ENCODE data around the gene METTL22.

METTL22 gene

DNA sequence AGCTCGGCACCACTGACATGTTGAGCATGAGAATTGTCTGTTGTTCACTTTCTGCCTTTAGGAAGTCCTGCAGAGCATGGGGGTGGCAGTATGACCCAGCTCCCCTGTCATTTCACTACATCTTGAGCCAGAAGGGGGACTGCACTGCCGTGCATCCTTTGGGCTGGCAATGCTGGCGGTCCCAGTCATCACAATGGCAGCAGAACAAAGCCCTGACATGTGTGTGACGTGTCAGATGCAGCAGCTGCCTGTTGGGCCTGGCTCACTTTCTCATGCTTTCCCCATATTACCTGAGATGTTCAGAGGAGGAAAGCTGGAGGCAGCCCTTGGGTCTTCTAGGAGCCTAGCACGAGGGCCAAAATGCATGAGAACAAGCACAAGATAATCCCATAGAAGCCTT lies 46.6 kb downstream of the METTL22 start:
- H3K9ac ChIP-seq (ENCODE audit: low read length): no peak overlapping the region
- no peak overlapping the region for H3K4ac ChIP-seq (ENCODE audit: low read depth in 1 of 2, low read length in 2 of 2)
- no peaks in the 10 kb centered on the region for H3K9me3 ChIP-seq (ENCODE audit: control insufficient read depth, low read length)
- no peak overlapping the region for H2BK12ac ChIP-seq (ENCODE audit: low read length in 2 of 2)
- no peaks in the 10 kb centered on the region for H3K4me1 ChIP-seq (ENCODE audit: control insufficient read depth, insufficient read depth, low read depth, low read length)
- WGBS: 74% methylated on average over 5 of the region's 5 CpGs
- no peak overlapping the region for H2AK5ac ChIP-seq (ENCODE audit: low read length, severe bottlenecking)
- H2BK120ac ChIP-seq (ENCODE audit: low read depth, low read length): no peak overlapping the region
- H4K8ac ChIP-seq (ENCODE audit: low read length): no peak overlapping the region
- H3K14ac ChIP-seq (ENCODE audit: low read length in 2 of 2): no peak overlapping the region
- no peak overlapping the region for H2AFZ ChIP-seq (ENCODE audit: low read depth, low read length)
- H2BK15ac ChIP-seq (ENCODE audit: low read depth, poor library complexity, severe bottlenecking): no peak overlapping the region
- H3K4me3 ChIP-seq (ENCODE audit: insufficient read depth in 1 of 2, low read depth in 1 of 2, low read length in 2 of 2): no peak overlapping the region
- peaks cover 0 to 12% of the 10 kb centered on the region in 2 experiments for H3K27me3 ChIP-seq (ENCODE audit: control insufficient read depth in 1 of 2, insufficient read depth in 1 of 2, low read length in 2 of 2)
- H4K91ac ChIP-seq (ENCODE audit: low read length): no peak overlapping the region
- no peaks in the 10 kb centered on the region for H3K36me3 ChIP-seq (ENCODE audit: control insufficient read depth in 1 of 2, insufficient read depth in 2 of 2, low read depth in 1 of 2, low read length in 2 of 2)
- no peak for DNase-seq
- H3K23ac ChIP-seq (ENCODE audit: low read length in 2 of 2): no peak overlapping the region
- H2BK5ac ChIP-seq (ENCODE audit: low read depth, low read length, poor library complexity, severe bottlenecking): no peak overlapping the region
- no peak overlapping the region for H3K27ac ChIP-seq (ENCODE audit: low read length, poor library complexity, severe bottlenecking)
- no peak overlapping the region for H3K4me2 ChIP-seq (ENCODE audit: low read length, poor library complexity, severe bottlenecking)
- H3K79me1 ChIP-seq (replicated peaks; ENCODE audit: low read length, poor library complexity, severe bottlenecking): no peaks in the 10 kb centered on the region
- H3K18ac ChIP-seq (ENCODE audit: low read depth in 1 of 2, low read length in 2 of 2): no peak overlapping the region

- WGBS: 100% methylated on average over 1 of the region's 1 CpG
- Histone ChIP-seq H2BK12ac (ENCODE audit: low read length in 2 of 2) (no peak overlapping the region), H3K4ac (ENCODE audit: low read depth in 1 of 2, low read length in 2 of 2) (no peak overlapping the region), H2AFZ (ENCODE audit: low read depth, low read length) (no peak overlapping the region), H3K23ac (ENCODE audit: low read length in 2 of 2) (no peak overlapping the region), H3K4me3 (ENCODE audit: insufficient read depth in 1 of 2, low read depth in 1 of 2, low read length in 2 of 2) (no peak overlapping the region), H3K9ac (ENCODE audit: low read length) (no peak overlapping the region), H3K4me1 (ENCODE audit: control insufficient read depth, insufficient read depth, low read depth, low read length) (peaks cover 3% of the 10 kb centered on the region), H2AK5ac (ENCODE audit: low read length, severe bottlenecking) (no peak overlapping the region), H3K27me3 (ENCODE audit: control insufficient read depth in 1 of 2, insufficient read depth in 1 of 2, low read length in 2 of 2) (peaks cover 0 to 17% of the 10 kb centered on the region in 2 experiments), H2BK15ac (ENCODE audit: low read depth, poor library complexity, severe bottlenecking) (no peak overlapping the region), H3K14ac (ENCODE audit: low read length in 2 of 2) (no peak overlapping the region), H2BK120ac (ENCODE audit: low read depth, low read length) (no peak overlapping the region), H4K8ac (ENCODE audit: low read length) (no peak overlapping the region), H3K27ac (ENCODE audit: low read length, poor library complexity, severe bottlenecking) (no peak overlapping the region), H2BK5ac (ENCODE audit: low read depth, low read length, poor library complexity, severe bottlenecking) (no peak overlapping the region), H3K4me2 (ENCODE audit: low read length, poor library complexity, severe bottlenecking) (no peak overlapping the region), H4K91ac (ENCODE audit: low read length) (no peak overlapping the region), H3K36me3 (ENCODE audit: control insufficient read depth in 1 of 2, insufficient read depth in 2 of 2, low read depth in 1 of 2, low read length in 2 of 2) (no peaks in the 10 kb centered on the region), H3K9me3 (ENCODE audit: control insufficient read depth, low read length) (no peaks in the 10 kb centered on the region), H3K18ac (ENCODE audit: low read depth in 1 of 2, low read length in 2 of 2) (no peak overlapping the region), H3K79me1 (replicated peaks; ENCODE audit: low read length, poor library complexity, severe bottlenecking) (no peaks in the 10 kb centered on the region)
- no peak for DNase-seq
Observed at GRCh38 chr16:8669481-8669880, 48.0 kb downstream of the METTL22 start.

- Histone ChIP-seq H3K9me3 (ENCODE audit: control insufficient read depth, low read length) (no peaks in the 10 kb centered on the region), H3K79me1 (replicated peaks; ENCODE audit: low read length, poor library complexity, severe bottlenecking) (no peaks in the 10 kb centered on the region), H3K27ac (ENCODE audit: low read length, poor library complexity, severe bottlenecking) (no peak overlapping the region), H2BK15ac (ENCODE audit: low read depth, poor library complexity, severe bottlenecking) (no peak overlapping the region), H3K4ac (ENCODE audit: low read depth in 1 of 2, low read length in 2 of 2) (no peak overlapping the region), H4K8ac (ENCODE audit: low read length) (no peak overlapping the region), H2BK12ac (ENCODE audit: low read length in 2 of 2) (no peak overlapping the region), H3K4me2 (ENCODE audit: low read length, poor library complexity, severe bottlenecking) (no peak overlapping the region), H3K4me3 (ENCODE audit: insufficient read depth in 1 of 2, low read depth in 1 of 2, low read length in 2 of 2) (no peak overlapping the region), H3K4me1 (ENCODE audit: control insufficient read depth, insufficient read depth, low read depth, low read length) (peaks cover 8% of the 10 kb centered on the region), H3K14ac (ENCODE audit: low read length in 2 of 2) (no peak overlapping the region), H3K27me3 (ENCODE audit: control insufficient read depth in 1 of 2, insufficient read depth in 1 of 2, low read length in 2 of 2) (peaks cover 1 to 20% of the 10 kb centered on the region in 2 experiments), H2AFZ (ENCODE audit: low read depth, low read length) (no peak overlapping the region), H3K23ac (ENCODE audit: low read length in 2 of 2) (no peak overlapping the region), H2BK120ac (ENCODE audit: low read depth, low read length) (no peak overlapping the region), H3K9ac (ENCODE audit: low read length) (no peak overlapping the region), H3K18ac (ENCODE audit: low read depth in 1 of 2, low read length in 2 of 2) (no peak overlapping the region), H3K36me3 (ENCODE audit: control insufficient read depth in 1 of 2, insufficient read depth in 2 of 2, low read depth in 1 of 2, low read length in 2 of 2) (no peaks in the 10 kb centered on the region), H2AK5ac (ENCODE audit: low read length, severe bottlenecking) (no peak overlapping the region), H2BK5ac (ENCODE audit: low read depth, low read length, poor library complexity, severe bottlenecking) (no peak overlapping the region), H4K91ac (ENCODE audit: low read length) (no peak overlapping the region)
- 38% methylated on average over 1 of the region's 1 CpG for WGBS
- no peak for DNase-seq
Observed at GRCh38 chr16:8670014-8670560, 48.6 kb downstream of the METTL22 start.

DNA sequence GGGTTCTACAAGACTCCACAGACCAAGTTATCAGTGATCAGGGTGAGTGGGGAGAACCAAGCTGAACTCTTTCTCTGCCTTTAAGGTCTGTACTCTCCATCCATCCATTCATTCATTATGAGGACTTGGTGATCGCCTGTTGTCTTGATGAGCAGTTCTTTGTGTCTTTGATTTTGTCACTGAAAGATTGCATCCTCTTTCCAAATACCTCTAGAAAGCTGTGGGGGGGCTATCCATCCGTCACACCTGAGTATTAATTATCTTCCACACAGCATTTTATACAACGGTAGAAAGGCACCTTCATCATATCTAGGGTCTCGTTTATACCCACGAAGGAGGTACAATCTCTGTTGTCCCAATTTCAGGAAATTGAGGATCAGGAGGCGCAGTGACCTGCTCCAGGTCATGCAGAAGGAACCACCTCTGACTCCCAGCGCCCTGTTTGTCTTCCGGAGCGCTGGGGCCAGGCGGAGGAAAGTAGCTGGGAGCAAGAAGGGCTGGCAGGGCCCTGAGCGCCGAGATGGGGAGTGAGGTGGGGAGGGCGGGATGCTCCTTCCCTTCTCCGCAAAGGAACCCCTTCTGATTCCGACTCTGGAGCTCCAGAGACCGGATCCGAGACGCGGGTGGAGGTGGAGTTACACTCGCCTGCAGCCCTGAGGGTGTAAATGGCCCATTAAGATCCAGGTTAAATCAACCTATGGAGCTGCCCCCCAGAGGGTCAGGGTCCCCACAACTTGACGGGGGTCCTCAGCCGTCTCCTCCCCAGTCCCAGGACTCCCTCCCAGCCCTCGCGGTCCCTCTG lies 52.3 kb downstream of the METTL22 start:
- peaks cover 5 to 35% of the 10 kb centered on the region in 2 experiments for H3K27me3 ChIP-seq (ENCODE audit: control insufficient read depth in 1 of 2, insufficient read depth in 1 of 2, low read length in 2 of 2)
- H3K23ac ChIP-seq (ENCODE audit: low read length in 2 of 2): no peak overlapping the region
- H2BK120ac ChIP-seq (ENCODE audit: low read depth, low read length): no peak overlapping the region
- H3K9ac ChIP-seq (ENCODE audit: low read length): peak overlapping the region; percentile 65
- no peak overlapping the region for H3K14ac ChIP-seq (ENCODE audit: low read length in 2 of 2)
- H2AK5ac ChIP-seq (ENCODE audit: low read length, severe bottlenecking): no peak overlapping the region
- peak overlapping the region; percentile 37 for H2BK15ac ChIP-seq (ENCODE audit: low read depth, poor library complexity, severe bottlenecking)
- H3K79me1 ChIP-seq (replicated peaks; ENCODE audit: low read length, poor library complexity, severe bottlenecking): peaks cover 4% of the 10 kb centered on the region
- no peak overlapping the region for H3K18ac ChIP-seq (ENCODE audit: low read depth in 1 of 2, low read length in 2 of 2)
- peaks cover 13% of the 10 kb centered on the region for H3K4me1 ChIP-seq (ENCODE audit: control insufficient read depth, insufficient read depth, low read depth, low read length)
- H2BK12ac ChIP-seq (ENCODE audit: low read length in 2 of 2): no peak overlapping the region
- no peak overlapping the region for H4K91ac ChIP-seq (ENCODE audit: low read length)
- H3K36me3 ChIP-seq (ENCODE audit: control insufficient read depth in 1 of 2, insufficient read depth in 2 of 2, low read depth in 1 of 2, low read length in 2 of 2): no peaks in the 10 kb centered on the region
- no peaks in the 10 kb centered on the region for H3K9me3 ChIP-seq (ENCODE audit: control insufficient read depth, low read length)
- H3K4ac ChIP-seq (ENCODE audit: low read depth in 1 of 2, low read length in 2 of 2): no peak overlapping the region
- peak overlapping the region; percentile 8 for H4K8ac ChIP-seq (ENCODE audit: low read length)
- peak overlapping the region; percentile 54 for H2AFZ ChIP-seq (ENCODE audit: low read depth, low read length)
- 15% methylated on average over 22 of the region's 24 CpGs for WGBS
- no peak overlapping the region for H2BK5ac ChIP-seq (ENCODE audit: low read depth, low read length, poor library complexity, severe bottlenecking)
- no peak overlapping the region for H3K27ac ChIP-seq (ENCODE audit: low read length, poor library complexity, severe bottlenecking)
- H3K4me2 ChIP-seq (ENCODE audit: low read length, poor library complexity, severe bottlenecking): peak overlapping the region; percentile 98
- no peak for DNase-seq
- H3K4me3 ChIP-seq (ENCODE audit: insufficient read depth in 1 of 2, low read depth in 1 of 2, low read length in 2 of 2): peak overlapping the region; percentile 59 to 80
